ENCODE data around the gene ANXA11. TPM values are rescaled to one million over a fixed set of nuclear protein-coding genes. Genes with fewer than 3 reads are reported as not detected.
"Not testable (repeated sequence)": the region's sequence is repeated elsewhere in the genome, so short reads cannot be mapped to it uniquely, and the experiment has no call there.

ANXA11 gene
- total RNA-seq, 2 experiments from 2014 or later: 153 to 159 TPM

- Histone ChIP-seq H3K4me1 (ENCODE audit: insufficient read depth, low read length) (peaks cover 67% of the 10 kb centered on the region), H3K36me3 (ENCODE audit: insufficient read depth, low read length) (peaks cover 24% of the 10 kb centered on the region), H3K27ac (ENCODE audit: low read depth in 1 of 2, low read length in 2 of 2) (peak overlapping the region; percentile 49 to 72), H3K27me3 (ENCODE audit: control insufficient read depth in 1 of 2, insufficient read depth in 2 of 2, low read length in 2 of 2) (no peaks in the 10 kb centered on the region), H3K4me3 (ENCODE audit: low read length) (peak overlapping the region; percentile 86), H3K9me3 (ENCODE audit: control insufficient read depth in 1 of 2, insufficient read depth in 1 of 2, low read length in 2 of 2) (no peaks in the 10 kb centered on the region)
- H3K27ac Mint-ChIP-seq: peak overlapping the region; percentile 85
- ChIA-PET CTCF (interaction anchor here (1.1 to 2.4 kb wide), 4 partner anchors 10 to 60 kb away, joined by 3 to 15 read pairs (median 10); no protein-coding TSS in a partner anchor), POLR2A (interaction anchor here (0.6 to 6.5 kb wide), 9 partner anchors 12 to 856 kb away, joined by 3 to 218 read pairs (median 3); no protein-coding TSS in a partner anchor)
- intact Hi-C loops (cut with DNase I, micrococcal nuclease): loop anchor here (1.0 to 10.0 kb wide), 6 partner anchors 17 to 759 kb away; partner anchors contain the start of genes TMEM254 (in 1 of the 2) and ZCCHC24 (in 1 of the 2)
- peaks cover 27% of the 10 kb centered on the region for H3K36me3 Mint-ChIP-seq (ENCODE audit: low read depth)
- peak overlapping the region; percentile 88 for H3K4me3 Mint-ChIP-seq
- H3K4me1 Mint-ChIP-seq (ENCODE audit: low read depth): peaks cover 63% of the 10 kb centered on the region
- DNase-seq: no peak
- no peaks in the 10 kb centered on the region for H3K27me3 Mint-ChIP-seq
- ATAC-seq (ENCODE audit: poor library complexity): no peak
- no peak for TF ChIP-seq CTCF (IDR thresholded peaks at IDR 0.05)
- no peaks in the 10 kb centered on the region for H3K9me3 Mint-ChIP-seq
These were observed 1.3 kb downstream of the ANXA11 start for GRCh38 chr10:80203835-80204676.

- Histone ChIP-seq H3K4me3 (ENCODE audit: low read length) (peak overlapping the region; percentile 86), H3K36me3 (ENCODE audit: insufficient read depth, low read length) (peaks cover 24% of the 10 kb centered on the region), H3K9me3 (ENCODE audit: control insufficient read depth in 1 of 2, insufficient read depth in 1 of 2, low read length in 2 of 2) (no peaks in the 10 kb centered on the region), H3K4me1 (ENCODE audit: insufficient read depth, low read length) (peaks cover 73% of the 10 kb centered on the region), H3K27ac (ENCODE audit: low read depth in 1 of 2, low read length in 2 of 2) (peak overlapping the region; percentile 15 to 72), H3K27me3 (ENCODE audit: control insufficient read depth in 1 of 2, insufficient read depth in 2 of 2, low read length in 2 of 2) (no peaks in the 10 kb centered on the region)
- Mint-ChIP-seq H3K36me3 (ENCODE audit: low read depth) (peaks cover 31% of the 10 kb centered on the region), H3K27ac (peak overlapping the region; percentile 85), H3K4me1 (ENCODE audit: low read depth) (peaks cover 66% of the 10 kb centered on the region), H3K4me3 (peak overlapping the region; percentile 88), H3K27me3 (no peaks in the 10 kb centered on the region), H3K9me3 (no peaks in the 10 kb centered on the region)
- intact Hi-C loops (cut with DNase I, micrococcal nuclease): loop anchor here (2.0 to 10.0 kb wide), 5 partner anchors 61 to 758 kb away; partner anchors contain the start of genes TMEM254 (in 1 of the 2) and ZCCHC24 (in 1 of the 2)
- TF ChIP-seq CTCF (IDR thresholded peaks at IDR 0.05): peak; percentile 60
- peak; percentile 42 to 86 (median 57) for DNase-seq
- peak; percentile 67 for ATAC-seq (ENCODE audit: poor library complexity)
- CTCF ChIA-PET: interaction anchor here (1.1 to 2.4 kb wide), 5 partner anchors 9 to 59 kb away, joined by 3 to 15 read pairs (median 6); no protein-coding TSS in a partner anchor
- POLR2A ChIA-PET: interaction anchor here (0.6 to 6.5 kb wide), 8 partner anchors 11 to 855 kb away, joined by 3 to 218 read pairs (median 4); no protein-coding TSS in a partner anchor
These were observed 2.2 kb downstream of the ANXA11 start for GRCh38 chr10:80202934-80203834.

GRCh38 chr10:80202530-80202929 is 2.8 kb downstream of the ANXA11 start:
- H3K27me3 Mint-ChIP-seq; H3K27ac ChIP-seq (ENCODE audit: low read depth in 1 of 2, low read length in 2 of 2); H3K9me3 ChIP-seq (ENCODE audit: control insufficient read depth in 1 of 2, insufficient read depth in 1 of 2, low read length in 2 of 2); ATAC-seq (ENCODE audit: poor library complexity); H3K9me3 Mint-ChIP-seq; H3K27me3 ChIP-seq (ENCODE audit: control insufficient read depth in 1 of 2, insufficient read depth in 2 of 2, low read length in 2 of 2); DNase-seq: not testable (repeated sequence)
- H3K4me3 Mint-ChIP-seq: peak overlapping the region; percentile 86
- H3K4me3 ChIP-seq (ENCODE audit: low read length): peak overlapping the region; percentile 86
- intact Hi-C loops (cut with DNase I, micrococcal nuclease): loop anchor here (2.0 to 10.0 kb wide), 5 partner anchors 60 to 758 kb away; partner anchors contain the start of genes TMEM254 (in 1 of the 2) and ZCCHC24 (in 1 of the 2)
- H3K36me3 Mint-ChIP-seq (ENCODE audit: low read depth): peaks cover 31% of the 10 kb centered on the region
- peaks cover 80% of the 10 kb centered on the region for H3K4me1 ChIP-seq (ENCODE audit: insufficient read depth, low read length)
- peaks cover 72% of the 10 kb centered on the region for H3K4me1 Mint-ChIP-seq (ENCODE audit: low read depth)
- POLR2A ChIA-PET: interaction anchor here (6.5 kb wide), 1 partner anchor 14 kb away, joined by 218 read pairs; no protein-coding TSS in a partner anchor
- H3K36me3 ChIP-seq (ENCODE audit: insufficient read depth, low read length): peaks cover 27% of the 10 kb centered on the region
- CTCF ChIA-PET: interaction anchor here (1.3 to 2.4 kb wide), 3 partner anchors 15 to 59 kb away, joined by 4 to 15 read pairs (median 14); no protein-coding TSS in a partner anchor
- H3K27ac Mint-ChIP-seq: peak overlapping the region; percentile 76

Data from CD4-positive, alpha-beta T cell (primary cell).